Epithelial cell of alveolus of lung (primary cell): ENCODE data around the gene PTCHD1. TPM values are rescaled to one million over a fixed set of nuclear protein-coding genes. Genes with fewer than 3 reads are reported as not detected.

Source experiments
- total RNA-seq: library from RNA; depleted of rRNA; stranded (reverse); fragments of >200 nt; gene quantifications from 2 replicates; pipeline ENCODE4 v1.2.1, GENCODE V29; 2015

Gene PTCHD1
- total RNA-seq: 0.08 TPM in 1 of 2 replicates, not detected in the other

GRCh38 chrX:23334848-23335599 lies at the start of gene PTCHD1:
Gene PTCHD1 (plus strand): TSS chrX:23334849. CDS start chrX:23334876, 27 bp downstream.

